DND-41 (cell line): ENCODE data around the gene TRMT10A.

ENCODE experiments used
- CTCF ChIP-seq: IDR thresholded peaks from 2 replicates; pipeline ENCODE4 v1.5.1; 2012; ENCODE audit warnings: borderline replicate concordance, low read length, moderate library complexity, mild to moderate bottlenecking; ENCODE audit not compliant: poor library complexity, severe bottlenecking; ENCODE audit errors: extremely low read depth
- EZH2 ChIP-seq: IDR thresholded peaks from 3 replicates; pipeline ENCODE4 v1.6.1; 2012; ENCODE audit warnings: borderline replicate concordance, low read depth, mild to moderate bottlenecking, moderate library complexity, low read length, inconsistent platforms; ENCODE audit not compliant: severe bottlenecking

DNA sequence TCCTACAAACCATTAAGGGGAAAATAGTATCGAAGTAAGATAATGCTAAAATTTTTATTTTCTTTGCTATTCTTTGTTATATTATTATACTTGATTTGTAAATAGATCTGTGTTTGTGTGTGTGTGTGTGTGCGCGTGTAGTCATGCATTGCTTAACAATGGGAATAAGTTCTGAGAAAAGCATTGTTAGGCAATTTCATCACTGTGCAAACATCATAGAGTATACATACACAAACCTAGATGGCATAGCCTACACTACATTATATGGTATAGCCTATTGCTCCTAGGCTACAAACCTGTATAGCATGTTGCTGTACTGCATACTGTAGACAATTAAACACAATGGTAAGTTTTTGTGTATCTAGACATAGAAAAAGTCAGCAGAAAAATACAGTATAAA, 27.9 kb upstream of the TRMT10A start:
- TF ChIP-seq CTCF (no peak), EZH2 (no peak)
